HG03442 (cell line): Measurements from ENCODE around the gene MAD2L1BP.

ENCODE experiments used
- ATAC-seq: cut with Tn5 transposase; IDR thresholded peaks from one replicate; pipeline ENCODE4 v1.9.1; 2021; ENCODE audit warnings: mild to moderate bottlenecking, moderate library complexity; ENCODE audit not compliant: unreplicated experiment

Gene MAD2L1BP

DNA sequence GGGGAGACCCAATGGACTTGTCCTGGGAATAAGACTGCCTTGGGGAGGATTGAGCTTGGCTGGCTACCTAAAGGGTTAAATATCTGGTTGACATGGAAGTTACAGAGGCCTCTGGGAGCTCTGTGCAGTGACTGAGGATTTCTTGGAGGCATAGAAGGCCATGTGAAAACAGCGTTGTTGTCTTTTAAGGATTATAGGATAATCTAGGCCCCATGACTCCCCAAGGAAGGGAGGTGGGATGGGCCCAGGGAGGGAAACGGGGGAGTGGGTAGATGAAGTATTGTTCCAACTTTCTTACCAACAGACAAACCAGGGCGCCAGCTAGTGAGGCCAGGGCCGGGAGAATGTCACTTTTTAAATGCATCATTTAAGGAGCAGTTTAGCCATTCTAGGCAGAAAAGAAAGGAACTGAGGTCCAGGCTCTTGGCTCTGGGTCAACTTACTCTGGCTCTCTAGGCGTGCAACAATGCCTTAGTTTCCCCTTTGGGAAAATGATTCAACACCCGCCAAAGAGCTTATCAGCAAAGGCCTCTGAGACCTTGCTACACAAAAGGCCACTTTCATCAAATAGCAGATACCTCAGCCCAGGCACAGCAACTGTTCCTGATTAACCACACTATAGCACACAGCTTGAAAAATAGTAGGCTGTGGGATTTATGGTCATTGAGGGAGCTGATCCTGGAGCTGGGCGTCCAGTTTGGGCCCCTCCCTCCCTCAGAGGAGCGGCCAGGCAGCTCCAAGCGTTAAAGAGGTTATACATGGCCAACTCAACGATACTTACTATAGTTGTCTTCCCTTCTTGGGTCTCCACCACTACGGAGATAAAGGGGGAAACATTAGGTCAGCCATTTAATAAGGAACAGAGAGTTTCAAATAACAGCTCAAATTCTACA is 44.9 kb downstream of the MAD2L1BP start:
- ATAC-seq, result no peak

DNA sequence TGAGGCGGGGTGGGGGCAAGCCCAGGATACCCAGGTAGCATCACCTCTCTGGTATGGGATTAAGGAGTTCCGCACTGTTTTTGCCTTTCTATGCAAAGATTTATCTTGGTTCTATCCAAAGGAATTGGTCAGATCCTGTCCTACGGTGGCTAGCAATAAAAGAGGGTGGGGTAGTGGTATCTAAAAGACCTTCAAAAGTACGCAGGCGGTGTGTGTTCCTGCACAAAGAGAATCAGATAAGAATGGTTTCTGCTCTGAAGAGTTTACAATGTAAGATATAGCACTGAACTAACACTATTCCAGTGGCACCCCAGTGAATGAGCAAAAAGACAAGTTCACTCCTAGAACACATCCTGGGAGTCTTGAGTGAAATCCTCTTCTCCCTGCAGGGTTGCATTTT is 45.7 kb downstream of the MAD2L1BP start:
- ATAC-seq, result no peak

DNA sequence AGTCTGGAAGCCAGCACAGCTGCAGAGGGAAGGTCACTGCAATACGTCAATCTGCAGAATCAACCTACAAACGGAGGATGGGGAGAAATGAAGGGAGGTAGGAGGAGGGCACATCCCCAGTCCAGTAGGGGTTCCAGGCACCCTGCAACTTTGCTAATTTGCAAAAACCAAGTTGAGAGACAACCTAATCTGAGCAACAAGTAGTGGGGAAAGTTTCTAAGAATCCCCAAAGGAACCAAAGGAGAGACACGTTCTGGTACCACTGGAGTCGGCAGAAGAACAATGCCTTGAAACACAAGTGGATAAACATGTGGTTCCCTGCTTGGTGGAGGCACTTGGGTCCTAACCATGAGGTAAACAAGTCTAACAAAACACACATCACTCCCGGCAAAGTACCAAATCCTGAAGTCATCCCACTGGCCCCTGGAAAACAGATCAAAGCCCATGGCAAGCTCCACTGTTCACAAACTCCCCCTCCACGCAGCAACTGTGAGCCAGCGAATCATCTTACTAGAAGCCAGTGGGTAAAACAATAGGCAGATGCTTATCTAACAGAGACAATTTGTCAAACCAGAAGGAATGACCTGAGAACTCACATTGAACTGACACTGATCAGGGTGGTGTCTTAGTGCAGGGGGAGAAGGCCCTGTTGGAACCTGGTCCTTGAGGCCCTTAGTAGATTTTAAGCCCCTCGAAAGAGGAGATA is 47.2 kb downstream of the MAD2L1BP start:
- no peak for ATAC-seq

DNA sequence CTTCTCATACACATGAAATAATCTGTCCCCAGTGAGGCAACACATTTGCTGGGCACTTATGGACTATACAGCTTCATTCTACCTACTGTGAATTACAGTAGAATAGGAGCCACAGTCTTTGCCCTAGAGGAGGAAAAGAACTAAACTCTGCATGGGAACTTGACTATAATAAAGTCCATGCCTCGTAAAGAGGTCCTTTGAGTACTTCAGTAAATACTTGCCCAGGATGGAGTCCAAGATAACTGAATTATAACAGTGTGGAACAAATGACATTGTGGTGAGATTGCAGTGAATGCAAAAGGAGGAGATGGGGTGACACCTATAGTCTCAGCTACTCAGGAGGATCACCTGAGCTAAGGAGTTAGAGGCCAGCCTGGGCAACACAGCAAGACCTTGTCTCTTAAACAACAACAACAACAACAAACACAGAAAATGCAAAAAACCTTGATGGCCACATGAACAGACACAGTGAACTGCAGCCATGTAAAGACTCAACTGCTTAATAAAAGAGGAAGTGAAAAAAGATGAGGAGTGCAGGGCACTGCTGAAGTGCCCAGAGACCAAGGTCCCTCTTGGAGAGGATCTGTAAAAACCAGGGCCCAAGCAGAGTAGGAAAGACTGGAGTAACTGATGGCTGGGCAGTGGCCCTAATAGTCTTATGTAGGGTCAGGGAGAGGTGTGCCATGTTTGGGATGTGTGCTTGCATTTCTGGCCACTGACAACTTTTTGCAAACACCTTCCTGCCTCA is 48.2 kb downstream of the MAD2L1BP start:
- no peak for ATAC-seq

DNA sequence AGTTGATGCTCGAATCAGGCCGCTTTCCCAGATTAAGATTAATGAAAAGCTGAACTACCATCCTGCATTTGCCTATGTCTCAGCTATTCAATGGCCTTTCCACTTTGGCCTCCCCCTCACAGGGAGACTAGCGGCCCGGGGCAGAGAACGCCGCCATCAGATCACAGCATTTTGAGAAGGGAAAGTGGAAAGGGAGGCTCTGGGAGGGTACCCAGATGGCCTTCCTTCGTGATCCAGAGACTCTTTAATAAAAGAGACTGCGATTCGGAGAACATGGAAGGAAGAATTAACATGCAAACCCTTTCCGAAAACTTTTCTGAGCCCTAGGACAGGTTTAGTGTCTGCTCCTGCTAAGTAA is 51.4 kb downstream of the MAD2L1BP start:
- no peak for ATAC-seq

DNA sequence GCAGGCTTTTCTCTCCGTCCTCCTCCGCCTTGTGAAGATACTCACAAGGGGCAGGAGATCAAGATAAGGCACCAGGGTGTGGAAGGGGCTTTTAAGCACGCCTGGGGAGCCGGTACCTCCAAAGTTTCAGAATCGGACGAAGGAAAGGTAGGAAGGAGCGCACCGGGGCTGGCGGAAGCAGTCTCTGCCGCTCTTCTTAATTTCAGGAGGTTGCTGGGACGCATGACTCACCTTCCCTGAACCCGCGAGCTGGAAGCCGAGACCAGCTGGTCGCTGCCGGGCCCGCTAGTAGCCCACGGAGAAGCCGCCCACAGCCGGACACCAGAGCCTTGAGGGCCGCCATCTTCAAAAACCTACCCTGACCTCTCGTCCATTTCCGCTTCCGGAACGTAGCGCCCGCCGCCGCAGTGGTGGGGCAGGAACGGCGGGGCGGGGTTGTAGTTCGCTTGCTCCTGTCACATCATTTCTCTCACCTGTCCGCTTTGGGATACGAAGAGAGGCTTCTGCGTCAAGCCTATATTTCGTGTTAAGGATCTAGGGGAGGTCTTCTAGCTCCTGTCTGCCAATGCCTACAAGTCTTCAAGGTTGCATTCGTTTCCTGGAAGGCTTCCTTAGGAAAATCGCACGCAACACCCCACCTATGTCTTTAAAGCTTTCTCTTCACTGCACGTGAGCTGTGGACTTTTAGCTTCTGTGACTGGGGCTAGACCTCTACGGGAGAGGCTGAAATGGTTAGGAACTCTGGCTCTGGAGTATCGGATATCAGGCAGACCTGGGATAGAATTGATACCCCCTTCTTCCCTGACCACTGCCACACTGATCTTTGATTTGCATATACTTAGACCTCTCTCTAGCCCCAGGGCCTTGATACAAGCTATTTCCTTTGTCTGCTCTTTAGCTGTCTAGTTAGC is 52.1 kb downstream of the MAD2L1BP start, which contains the start of gene MRPS18A:
MRPS18A (minus strand) TSS at position 355 of the 911 bp plus-strand sequence; CDS start at position 343, 12 bp downstream.
- ATAC-seq, result peak; percentile 94

DNA sequence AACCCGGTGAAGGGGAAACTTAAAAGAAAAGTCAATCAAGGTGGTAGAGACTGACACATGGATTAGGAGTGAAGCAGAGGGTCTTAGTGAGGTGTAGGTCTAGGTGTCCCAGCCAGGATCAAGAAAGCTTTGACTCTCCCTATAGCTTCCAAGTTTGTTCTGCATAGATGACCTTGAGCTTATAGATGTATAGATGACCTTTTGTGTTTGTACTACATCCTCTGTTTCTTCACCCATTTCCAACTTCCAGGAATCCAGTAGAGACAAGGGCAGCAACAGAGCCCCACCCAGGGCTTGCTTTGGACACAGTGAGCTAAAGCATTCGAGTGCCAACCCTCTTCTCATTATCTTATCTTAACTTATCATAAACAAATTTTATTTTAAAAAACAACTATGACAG is 53.8 kb downstream of the MAD2L1BP start:
- no peak for ATAC-seq
